Loucy (cell line): ENCODE results near the gene TIRAP.
"Not testable (repeated sequence)": the region's sequence is repeated elsewhere in the genome, so short reads cannot be mapped to it uniquely, and the experiment has no call there.

Source experiments
- H2AFZ ChIP-seq: fragments of 200-600 bp; sonication (generic); 2 replicates; pipeline ENCODE4 v1.6.0; 2016; ENCODE audit warnings: antibody characterized with exemption, mild to moderate bottlenecking, low read length, moderate library complexity
- H3F3A ChIP-seq: fragments of 200-600 bp; 2 replicates; pipeline ENCODE4 v1.6.0; 2016; ENCODE audit warnings: antibody characterized with exemption, low read depth, mild to moderate bottlenecking
- H3K27me3 ChIP-seq: fragments of 200-600 bp; sonication (generic); 2 replicates; pipeline ENCODE4 v1.6.1; 2014; ENCODE audit warnings: low read length, mild to moderate bottlenecking; ENCODE audit not compliant: insufficient read depth, poor library complexity, severe bottlenecking
- H3K36me3 ChIP-seq: fragments of 200-600 bp; sonication (generic); 2 replicates; pipeline ENCODE4 v1.6.1; 2016; ENCODE audit warnings: low read length; ENCODE audit not compliant: insufficient read depth
- H3K4me1 ChIP-seq: fragments of 200-600 bp; sonication (generic); 2 replicates; pipeline ENCODE4 v1.5.1; 2014; ENCODE audit warnings: low read length, mild to moderate bottlenecking; ENCODE audit not compliant: insufficient read depth, poor library complexity, severe bottlenecking
- H3K4me2 ChIP-seq: fragments of 200-600 bp; sonication (generic); 2 replicates; pipeline ENCODE4 v1.6.0; 2014; ENCODE audit warnings: antibody characterized with exemption, low read length, low read depth, mild to moderate bottlenecking; ENCODE audit not compliant: poor library complexity, severe bottlenecking
- H3K4me3 ChIP-seq: fragments of 200-600 bp; sonication (generic); 2 replicates; pipeline ENCODE4 v1.5.1; 2014; ENCODE audit warnings: low read length, mild to moderate bottlenecking, mixed read lengths; ENCODE audit not compliant: poor library complexity, severe bottlenecking
- H3K79me2 ChIP-seq: fragments of 200-600 bp; sonication (generic); 2 replicates; pipeline ENCODE4 v1.6.1; 2014; ENCODE audit warnings: low read length; ENCODE audit not compliant: insufficient read depth
- H3K9ac ChIP-seq: fragments of 200-600 bp; sonication (generic); 2 replicates; pipeline ENCODE4 v1.6.0; 2014; ENCODE audit warnings: mild to moderate bottlenecking, low read depth, low read length, moderate library complexity; ENCODE audit not compliant: poor library complexity, severe bottlenecking
- H3K9me2 ChIP-seq: fragments of 200-600 bp; sonication (generic); replicated peaks from 2 replicates; pipeline ENCODE4 v1.6.1; 2016; ENCODE audit warnings: low read depth, low read length, mixed read lengths
- H3K9me3 ChIP-seq: fragments of 200-600 bp; sonication (generic); 2 replicates; pipeline ENCODE4 v1.6.1; 2014; ENCODE audit warnings: mild to moderate bottlenecking, antibody characterized with exemption, low read length, low read depth; ENCODE audit not compliant: insufficient read depth
- H4K20me1 ChIP-seq: fragments of 200-600 bp; sonication (generic); 2 replicates; pipeline ENCODE4 v1.6.0; 2014; ENCODE audit warnings: antibody characterized with exemption, low read length, mild to moderate bottlenecking; ENCODE audit not compliant: insufficient read depth, poor library complexity, severe bottlenecking
- CTCF ChIP-seq: fragments of 200-600 bp; sonication (generic); conservative IDR thresholded peaks from 2 replicates; pipeline ENCODE4 v1.5.1; 2014; ENCODE audit warnings: mild to moderate bottlenecking, antibody characterized with exemption, low read length
- EZH2phosphoT487 ChIP-seq: fragments of 200-600 bp; IDR thresholded peaks from 2 replicates; pipeline ENCODE4 v1.6.1; 2018; ENCODE audit warnings: antibody characterized with exemption, mild to moderate bottlenecking, moderate library complexity, borderline replicate concordance

Gene TIRAP

GRCh38 chr11:126253265-126253664 lies 29.6 kb upstream of the TIRAP start:
- H4K20me1 ChIP-seq = no peaks in the 10 kb centered on the region
- H3K79me2 ChIP-seq = no peaks in the 10 kb centered on the region
- no peak overlapping the region for H3K4me3 ChIP-seq
- TF ChIP-seq EZH2phosphoT487 (no peak), CTCF (no peak)
- H2AFZ ChIP-seq = no peak overlapping the region
- no peaks in the 10 kb centered on the region for H3F3A ChIP-seq
- H3K36me3 ChIP-seq = peaks cover 55% of the 10 kb centered on the region; the same call in 1 of the 2 replicates
- H3K9me2 ChIP-seq = no peaks in the 10 kb centered on the region
- no peaks in the 10 kb centered on the region for H3K4me1 ChIP-seq
- H3K27me3 ChIP-seq = no peaks in the 10 kb centered on the region
- H3K4me2 ChIP-seq = no peak overlapping the region
- H3K9me3 ChIP-seq = no peaks in the 10 kb centered on the region
- H3K9ac ChIP-seq = no peak overlapping the region

GRCh38 chr11:126254819-126255218 lies 28.1 kb upstream of the TIRAP start:
- no peak overlapping the region for H3K9ac ChIP-seq
- H4K20me1 ChIP-seq = no peaks in the 10 kb centered on the region
- H3K9me3 ChIP-seq = no peaks in the 10 kb centered on the region
- H3K27me3 ChIP-seq = no peaks in the 10 kb centered on the region
- H3K36me3 ChIP-seq = peaks cover 55% of the 10 kb centered on the region; the same call in 1 of the 2 replicates
- H3K9me2 ChIP-seq = no peaks in the 10 kb centered on the region
- no peak for TF ChIP-seq EZH2phosphoT487
- TF ChIP-seq CTCF = no peak
- H3K4me3 ChIP-seq = no peak overlapping the region
- H2AFZ ChIP-seq = no peak overlapping the region
- H3F3A ChIP-seq = no peaks in the 10 kb centered on the region
- H3K4me1 ChIP-seq = no peaks in the 10 kb centered on the region
- H3K4me2 ChIP-seq = no peak overlapping the region
- H3K79me2 ChIP-seq = no peaks in the 10 kb centered on the region

GRCh38 chr11:126255507-126255906 lies 27.4 kb upstream of the TIRAP start:
- not testable (repeated sequence) for H3K9ac ChIP-seq, H4K20me1 ChIP-seq, H3K4me2 ChIP-seq, H2AFZ ChIP-seq, H3K9me3 ChIP-seq, H3K4me1 ChIP-seq, H3F3A ChIP-seq, H3K4me3 ChIP-seq, H3K9me2 ChIP-seq, H3K79me2 ChIP-seq, H3K27me3 ChIP-seq
- H3K36me3 ChIP-seq = peaks cover 55% of the 10 kb centered on the region; the same call in 1 of the 2 replicates

GRCh38 chr11:126256216-126256615 lies 26.7 kb upstream of the TIRAP start:
- H3K4me1 ChIP-seq = no peaks in the 10 kb centered on the region
- no peaks in the 10 kb centered on the region for H3K79me2 ChIP-seq
- no peak overlapping the region for H3K4me2 ChIP-seq
- no peaks in the 10 kb centered on the region for H3K9me2 ChIP-seq
- no peak overlapping the region for H2AFZ ChIP-seq
- H3K9ac ChIP-seq = no peak overlapping the region
- no peaks in the 10 kb centered on the region for H3K27me3 ChIP-seq
- TF ChIP-seq EZH2phosphoT487 (no peak), CTCF (no peak)
- no peak overlapping the region for H3K4me3 ChIP-seq
- peaks cover 54% of the 10 kb centered on the region; the same call in 1 of the 2 replicates for H3K36me3 ChIP-seq
- H3F3A ChIP-seq = no peaks in the 10 kb centered on the region
- no peaks in the 10 kb centered on the region for H4K20me1 ChIP-seq
- no peaks in the 10 kb centered on the region for H3K9me3 ChIP-seq
